Measurements from ENCODE around the gene LNX1. TPM values are rescaled to one million over a fixed set of nuclear protein-coding genes. Genes with fewer than 3 reads are reported as not detected.

Gene LNX1
- total RNA-seq, 1 donor from 2014 or later, result 0.34 TPM

DNA sequence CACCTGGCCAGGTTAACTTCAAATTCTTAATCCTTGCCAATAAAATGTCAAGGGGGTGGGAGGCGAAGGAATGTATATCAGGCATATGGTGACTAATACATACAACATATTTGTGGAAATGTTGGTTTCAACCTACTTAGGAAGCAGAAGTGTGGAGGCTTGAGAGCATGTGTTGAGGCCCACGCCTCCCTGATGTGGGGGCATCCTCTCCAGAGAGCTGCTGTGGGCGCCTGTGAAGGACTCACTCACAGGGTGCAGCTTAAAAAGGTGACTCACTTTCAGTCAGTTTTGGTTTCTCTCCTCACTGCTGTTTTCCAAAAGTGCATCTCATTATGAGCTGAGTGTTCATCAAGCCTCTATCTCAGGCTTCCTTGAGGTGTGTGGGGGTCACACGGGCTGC lies 27.5 kb downstream of the LNX1 start:
- Histone ChIP-seq H2AFZ (replicated peaks) (no peak overlapping the region), H3F3A (ENCODE audit: low read depth) (no peaks in the 10 kb centered on the region), H3K36me3 (no peaks in the 10 kb centered on the region), H3K27ac (no peak overlapping the region), H3K4me3 (no peak overlapping the region), H3K79me2 (ENCODE audit: low read depth) (no peaks in the 10 kb centered on the region), H3K9ac (no peak overlapping the region), H4K20me1 (ENCODE audit: low read depth) (no peaks in the 10 kb centered on the region), H3K4me1 (peaks cover 3% of the 10 kb centered on the region), H3K4me2 (no peak overlapping the region), H3K27me3 (no peaks in the 10 kb centered on the region), H3K9me3 (ENCODE audit: low read depth) (no peaks in the 10 kb centered on the region)
- DNase-seq (ENCODE audit: low spot score), result no peak
- Mint-ChIP-seq H3K9me3 (no peaks in the 10 kb centered on the region), H3K4me3 (no peak overlapping the region), H3K4me1 (peaks cover 4% of the 10 kb centered on the region), H3K27me3 (ENCODE audit: insufficient read depth, low read depth) (no peaks in the 10 kb centered on the region), H3K36me3 (no peaks in the 10 kb centered on the region), H3K27ac (no peak overlapping the region)
- TF ChIP-seq, protein P1, sequence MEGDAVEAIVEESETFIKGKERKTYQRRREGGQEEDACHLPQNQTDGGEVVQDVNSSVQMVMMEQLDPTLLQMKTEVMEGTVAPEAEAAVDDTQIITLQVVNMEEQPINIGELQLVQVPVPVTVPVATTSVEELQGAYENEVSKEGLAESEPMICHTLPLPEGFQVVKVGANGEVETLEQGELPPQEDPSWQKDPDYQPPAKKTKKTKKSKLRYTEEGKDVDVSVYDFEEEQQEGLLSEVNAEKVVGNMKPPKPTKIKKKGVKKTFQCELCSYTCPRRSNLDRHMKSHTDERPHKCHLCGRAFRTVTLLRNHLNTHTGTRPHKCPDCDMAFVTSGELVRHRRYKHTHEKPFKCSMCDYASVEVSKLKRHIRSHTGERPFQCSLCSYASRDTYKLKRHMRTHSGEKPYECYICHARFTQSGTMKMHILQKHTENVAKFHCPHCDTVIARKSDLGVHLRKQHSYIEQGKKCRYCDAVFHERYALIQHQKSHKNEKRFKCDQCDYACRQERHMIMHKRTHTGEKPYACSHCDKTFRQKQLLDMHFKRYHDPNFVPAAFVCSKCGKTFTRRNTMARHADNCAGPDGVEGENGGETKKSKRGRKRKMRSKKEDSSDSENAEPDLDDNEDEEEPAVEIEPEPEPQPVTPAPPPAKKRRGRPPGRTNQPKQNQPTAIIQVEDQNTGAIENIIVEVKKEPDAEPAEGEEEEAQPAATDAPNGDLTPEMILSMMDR (IDR thresholded peaks at IDR 0.05), result no peak
- TF ChIP-seq EZH2phosphoT487 (IDR thresholded peaks at IDR 0.05) (no peak), EZH2 (IDR thresholded peaks at IDR 0.05) (no peak)

DNA sequence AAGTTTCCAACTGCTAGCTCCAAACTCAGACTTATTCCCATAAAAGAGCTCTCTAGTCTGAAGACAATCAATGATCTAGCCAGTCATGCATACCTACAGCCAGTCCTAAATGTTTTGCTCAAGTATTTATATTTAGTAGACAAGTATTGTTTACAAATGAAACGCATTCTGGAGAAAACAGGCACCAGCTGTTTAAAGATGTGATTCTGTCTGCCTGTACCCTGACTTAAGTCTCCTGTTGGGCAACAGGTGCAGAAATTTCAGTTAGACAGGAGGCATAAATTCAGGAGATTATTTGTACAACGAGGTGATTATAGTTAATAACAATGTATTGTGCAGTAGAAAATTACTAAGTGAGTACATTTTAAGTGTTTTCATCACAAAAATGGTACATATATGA lies 28.9 kb downstream of the LNX1 start:
- H2AFZ ChIP-seq (replicated peaks), result no peak overlapping the region
- no peaks in the 10 kb centered on the region for H3K27me3 ChIP-seq
- Mint-ChIP-seq H3K27me3 (ENCODE audit: insufficient read depth, low read depth) (no peaks in the 10 kb centered on the region), H3K27ac (no peak overlapping the region), H3K4me3 (no peak overlapping the region), H3K9me3 (no peaks in the 10 kb centered on the region), H3K4me1 (peaks cover 18% of the 10 kb centered on the region), H3K36me3 (no peaks in the 10 kb centered on the region)
- no peak for TF ChIP-seq EZH2 (IDR thresholded peaks at IDR 0.05)
- TF ChIP-seq, protein P1 (IDR thresholded peaks at IDR 0.05), result no peak
- no peak for TF ChIP-seq EZH2phosphoT487 (IDR thresholded peaks at IDR 0.05)
- no peaks in the 10 kb centered on the region for H3K79me2 ChIP-seq (ENCODE audit: low read depth)
- no peaks in the 10 kb centered on the region for H3F3A ChIP-seq (ENCODE audit: low read depth)
- no peak overlapping the region for H3K9ac ChIP-seq
- no peaks in the 10 kb centered on the region for H4K20me1 ChIP-seq (ENCODE audit: low read depth)
- peaks cover 4% of the 10 kb centered on the region for H3K4me1 ChIP-seq
- H3K36me3 ChIP-seq, result no peaks in the 10 kb centered on the region
- no peak for DNase-seq (ENCODE audit: low spot score)
- no peak overlapping the region for H3K4me3 ChIP-seq
- no peak overlapping the region for H3K27ac ChIP-seq
- no peak overlapping the region for H3K4me2 ChIP-seq
- H3K9me3 ChIP-seq (ENCODE audit: low read depth), result no peaks in the 10 kb centered on the region

DNA sequence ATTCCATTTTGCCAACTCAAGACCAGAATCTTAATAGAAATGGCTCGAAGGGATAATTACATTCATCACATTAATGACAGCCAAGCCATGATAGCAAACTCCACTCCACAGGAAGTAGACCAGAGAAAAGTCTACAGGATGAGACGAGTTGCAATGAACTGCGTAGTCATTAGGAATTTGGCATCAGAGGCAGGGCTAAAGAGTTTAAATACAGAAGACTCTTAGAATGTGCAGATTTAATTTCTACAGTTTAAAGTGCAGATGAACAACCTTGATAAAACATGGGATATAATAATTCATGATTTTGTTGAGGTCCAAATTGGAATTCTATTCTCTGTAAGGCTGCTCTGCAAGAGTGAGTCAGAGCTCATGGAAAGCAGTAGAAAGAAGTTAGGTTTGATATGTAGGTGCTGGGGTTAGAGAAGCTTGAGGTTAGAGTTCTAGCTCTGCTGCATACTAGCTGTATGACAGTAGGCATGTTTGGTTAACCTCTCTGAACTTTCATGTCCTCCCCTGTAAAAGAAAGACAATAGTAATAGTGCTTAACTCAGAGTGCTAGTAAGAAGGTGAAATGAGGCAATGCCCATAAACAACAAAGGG lies 32.2 kb downstream of the LNX1 start:
- H3K27me3 ChIP-seq, result no peaks in the 10 kb centered on the region
- TF ChIP-seq EZH2phosphoT487 (IDR thresholded peaks at IDR 0.05) (no peak), EZH2 (IDR thresholded peaks at IDR 0.05) (no peak)
- TF ChIP-seq, protein P1 (IDR thresholded peaks at IDR 0.05), result no peak
- H4K20me1 ChIP-seq (ENCODE audit: low read depth), result no peaks in the 10 kb centered on the region
- H3K4me1 ChIP-seq, result peaks cover 4% of the 10 kb centered on the region
- DNase-seq (ENCODE audit: low spot score), result no peak
- H3F3A ChIP-seq (ENCODE audit: low read depth), result no peaks in the 10 kb centered on the region
- no peaks in the 10 kb centered on the region for H3K9me3 Mint-ChIP-seq
- no peaks in the 10 kb centered on the region for H3K9me3 ChIP-seq (ENCODE audit: low read depth)
- H2AFZ ChIP-seq (replicated peaks), result no peak overlapping the region
- H3K4me3 Mint-ChIP-seq, result no peak overlapping the region
- no peak overlapping the region for H3K4me3 ChIP-seq
- H3K27ac ChIP-seq, result no peak overlapping the region
- H3K4me1 Mint-ChIP-seq, result peaks cover 17% of the 10 kb centered on the region
- no peaks in the 10 kb centered on the region for H3K36me3 ChIP-seq
- no peak overlapping the region for H3K27ac Mint-ChIP-seq
- no peak overlapping the region for H3K9ac ChIP-seq
- no peaks in the 10 kb centered on the region for H3K79me2 ChIP-seq (ENCODE audit: low read depth)
- H3K4me2 ChIP-seq, result no peak overlapping the region
- H3K27me3 Mint-ChIP-seq (ENCODE audit: insufficient read depth, low read depth), result no peaks in the 10 kb centered on the region
- no peaks in the 10 kb centered on the region for H3K36me3 Mint-ChIP-seq

All from neural progenitor cell (in vitro differentiated cells).